GM21528 (cell line): ENCODE data around the gene KLLN.
A peak's percentile ranks its signal among the peaks of the same experiment; 100 is the strongest.
"Not testable (repeated sequence)": the region's sequence is repeated elsewhere in the genome, so short reads cannot be mapped to it uniquely, and the experiment has no call there.

ENCODE experiments used
- ATAC-seq: cut with Tn5 transposase; IDR thresholded peaks from one replicate; pipeline ENCODE4 v1.9.1; 2021; ENCODE audit warnings: mild to moderate bottlenecking, moderate library complexity; ENCODE audit not compliant: unreplicated experiment, low FRiP score

The KLLN gene

GRCh38 chr10:87863053-87863943 is at the start of gene KLLN, which contains the start of gene PTEN:
KLLN (minus strand) TSS chr10:87863533; CDS start chr10:87862487, 1,046 bp downstream.
PTEN (plus strand) TSS chr10:87863625; CDS start chr10:87864470, 845 bp downstream.
- ATAC-seq: peak; percentile 31

GRCh38 chr10:87903396-87903795 is 40.1 kb upstream of the KLLN start:
- not testable (repeated sequence) for ATAC-seq

- ATAC-seq: not testable (repeated sequence)
Observed at GRCh38 chr10:87897957-87898356, 34.6 kb upstream of the KLLN start.

GRCh38 chr10:87896216-87896615 is 32.9 kb upstream of the KLLN start:
- ATAC-seq: no peak

- ATAC-seq: no peak
Observed at GRCh38 chr10:87895430-87895829, 32.1 kb upstream of the KLLN start.

GRCh38 chr10:87887548-87888289 is 24.4 kb upstream of the KLLN start:
- ATAC-seq: no peak

GRCh38 chr10:87887146-87887545 is 23.8 kb upstream of the KLLN start:
- ATAC-seq: no peak

- no peak for ATAC-seq
Observed at GRCh38 chr10:87886635-87887034, 23.3 kb upstream of the KLLN start.

- ATAC-seq: no peak
Observed at GRCh38 chr10:87882555-87883294, 19.4 kb upstream of the KLLN start.

GRCh38 chr10:87881373-87882059 is 18.2 kb upstream of the KLLN start:
- ATAC-seq: not testable (repeated sequence)

GRCh38 chr10:87880336-87880735 is 17.0 kb upstream of the KLLN start:
- no peak for ATAC-seq

- ATAC-seq: no peak
Observed at GRCh38 chr10:87878664-87879459, 15.5 kb upstream of the KLLN start.

GRCh38 chr10:87875929-87876571 is 12.7 kb upstream of the KLLN start:
- ATAC-seq: no peak

GRCh38 chr10:87873656-87874055 is 10.3 kb upstream of the KLLN start:
- ATAC-seq: no peak

- ATAC-seq: no peak
Observed at GRCh38 chr10:87872828-87873227, 9.5 kb upstream of the KLLN start.

- ATAC-seq: no peak
Observed at GRCh38 chr10:87869773-87870551, 6.6 kb upstream of the KLLN start.

GRCh38 chr10:87869139-87869538 is 5.8 kb upstream of the KLLN start:
- not testable (repeated sequence) for ATAC-seq

- no peak for ATAC-seq
Observed at GRCh38 chr10:87868277-87868676, 4.9 kb upstream of the KLLN start.
